NCI-H187 (cell line): Measurements from ENCODE around the gene FGD2.
"Not testable (repeated sequence)": the region's sequence is repeated elsewhere in the genome, so short reads cannot be mapped to it uniquely, and the experiment has no call there.

Experiments used
- DNase-seq, 2 experiments: peaks; one replicate each; lab custom pipeline; 2025; lab: John Stamatoyannopoulos, UW

The FGD2 gene

DNA sequence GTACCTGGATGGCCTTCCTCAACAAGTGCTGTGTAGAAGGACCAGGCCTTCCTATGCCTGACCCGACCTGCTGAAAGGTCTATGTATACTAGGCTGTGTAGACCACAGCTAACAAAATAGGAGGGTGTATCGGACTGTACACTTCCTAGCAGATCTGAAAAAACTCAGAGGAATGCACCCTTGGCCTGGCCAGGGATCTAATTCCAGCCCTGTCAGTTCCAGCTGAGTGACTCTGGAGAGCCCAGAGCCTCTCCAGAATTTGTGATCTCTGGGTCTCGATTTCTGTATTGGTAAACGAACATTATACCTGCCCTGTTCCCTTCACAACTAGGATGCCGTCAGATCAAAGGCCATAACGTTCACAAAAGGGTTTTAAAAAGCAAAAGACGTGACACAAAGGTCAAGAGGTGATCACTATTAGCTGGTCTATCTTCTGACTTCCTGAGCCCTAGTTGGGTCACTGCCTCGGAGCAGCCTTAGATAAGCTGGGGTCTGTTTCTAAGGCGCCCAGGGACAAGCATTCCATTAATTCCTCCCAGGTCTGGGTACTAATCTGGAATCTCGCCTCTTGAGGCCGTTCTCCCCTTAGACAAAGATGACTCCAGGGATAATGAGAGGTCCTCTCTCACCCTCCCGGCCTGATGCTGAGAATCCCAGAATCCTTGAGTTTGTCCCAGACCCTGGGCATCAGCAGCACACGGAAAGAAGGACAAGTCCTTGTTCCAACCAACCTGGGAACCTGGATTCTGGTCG, 33.4 kb upstream of the FGD2 start:
- DNase-seq: no peak

DNA sequence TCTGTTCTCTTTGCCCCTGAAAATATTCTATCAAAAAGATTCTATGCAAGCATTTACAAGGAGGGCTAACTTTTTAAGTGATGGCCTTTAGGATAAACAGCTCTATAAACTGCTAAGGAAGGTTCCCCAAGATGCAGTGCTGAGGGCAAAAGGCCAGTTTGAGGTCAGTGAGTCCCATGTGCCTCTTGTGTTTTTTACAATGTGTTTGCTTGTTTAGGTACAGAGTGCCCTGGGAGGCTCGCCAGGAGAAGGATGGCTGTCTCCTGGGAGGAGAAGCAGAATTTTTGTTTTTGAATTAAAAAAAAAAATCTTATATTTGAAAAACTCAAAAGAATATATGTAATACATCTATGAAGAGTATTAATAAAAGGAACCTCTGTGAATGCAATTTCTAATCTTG, 32.3 kb upstream of the FGD2 start:
- DNase-seq: no peak

DNA sequence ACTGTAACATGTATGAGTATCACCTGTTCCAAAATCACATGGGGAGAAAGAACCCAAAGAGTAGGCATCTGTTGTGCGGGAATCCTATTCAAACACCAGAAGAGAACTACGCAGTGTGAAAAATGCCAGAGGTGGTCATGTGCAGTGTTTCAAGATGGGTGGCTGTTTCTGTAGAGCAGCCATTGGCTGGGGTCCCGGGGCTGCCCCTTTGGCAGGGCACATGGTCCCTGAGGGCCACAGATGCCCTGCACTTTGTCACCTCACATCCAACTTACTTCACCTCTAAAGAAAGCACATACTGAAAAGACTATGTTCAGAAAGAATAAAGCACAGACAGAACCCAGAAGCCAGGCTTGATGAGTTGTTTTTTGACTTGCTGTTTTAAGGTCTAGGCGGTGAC, 31.8 kb upstream of the FGD2 start:
- DNase-seq: no peak

DNA sequence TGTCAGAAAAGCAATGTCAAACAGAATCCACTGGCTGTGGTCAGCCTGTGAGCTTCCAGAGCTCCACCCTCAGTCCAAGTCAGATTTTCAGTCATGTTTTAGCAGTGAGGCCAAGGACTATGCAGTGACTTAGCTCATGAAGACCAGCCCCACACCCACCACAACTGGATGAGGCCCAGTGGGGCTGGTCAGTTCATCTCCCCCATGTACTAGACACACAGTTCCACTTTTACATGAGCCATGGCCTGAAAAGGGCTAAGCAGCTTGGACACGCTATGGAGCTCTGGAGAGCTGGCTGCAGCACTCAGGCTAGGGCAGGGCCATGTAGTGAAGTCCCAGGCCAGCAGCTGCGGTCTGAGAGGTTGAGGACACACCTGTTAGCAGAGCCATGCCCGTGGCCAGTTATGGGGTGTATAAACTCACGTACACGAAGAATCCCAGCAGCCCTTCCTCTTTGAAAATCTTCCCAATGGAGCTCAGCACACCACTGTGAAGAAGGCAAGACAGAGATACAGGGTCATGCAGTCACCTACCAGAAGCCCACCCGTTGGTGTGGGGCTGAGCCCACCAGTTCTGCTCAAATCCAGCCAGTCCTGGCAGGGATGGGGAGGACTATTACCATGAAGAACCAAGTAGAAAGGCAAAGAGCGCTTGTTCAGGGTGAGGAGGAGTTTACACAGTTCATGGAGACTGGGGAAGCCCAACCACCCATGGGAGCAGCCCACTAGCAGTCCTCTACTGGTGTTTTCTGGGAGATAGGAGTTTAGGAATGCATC, 30.0 kb upstream of the FGD2 start:
- DNase-seq: no peak

DNA sequence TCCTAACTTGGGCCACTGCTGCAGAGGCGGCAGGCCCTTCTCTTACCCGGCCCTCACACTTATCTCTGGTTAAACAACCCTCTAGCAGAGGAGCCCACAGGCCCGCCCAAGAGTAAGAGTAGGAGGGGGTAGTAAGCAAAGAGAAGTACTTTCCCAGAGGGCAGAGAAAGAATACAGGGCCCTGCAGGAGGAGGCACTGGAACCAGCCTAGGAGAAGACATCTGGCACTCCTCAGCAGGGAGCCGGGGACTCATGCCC, 29.5 kb upstream of the FGD2 start:
- DNase-seq: no peak

DNA sequence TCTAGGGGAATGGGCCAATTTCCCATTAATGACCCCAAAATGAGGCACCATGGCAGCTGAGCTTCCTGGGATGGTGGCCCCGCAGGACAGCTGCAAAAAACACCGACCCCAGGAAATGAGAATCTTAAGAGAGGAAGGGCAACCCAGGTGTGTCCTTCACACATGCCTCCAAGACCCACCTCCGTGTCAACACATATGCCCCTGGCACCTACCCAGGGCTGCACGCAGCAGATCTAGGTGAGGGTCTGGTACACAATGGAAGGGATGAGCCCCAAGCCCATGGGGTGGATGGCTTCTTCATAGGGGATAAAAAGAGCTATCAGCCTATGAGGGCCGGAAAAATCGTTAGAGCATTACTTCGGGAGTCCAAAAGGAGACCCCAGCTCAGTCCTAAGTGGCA, 28.9 kb upstream of the FGD2 start:
- no peak for DNase-seq

DNA sequence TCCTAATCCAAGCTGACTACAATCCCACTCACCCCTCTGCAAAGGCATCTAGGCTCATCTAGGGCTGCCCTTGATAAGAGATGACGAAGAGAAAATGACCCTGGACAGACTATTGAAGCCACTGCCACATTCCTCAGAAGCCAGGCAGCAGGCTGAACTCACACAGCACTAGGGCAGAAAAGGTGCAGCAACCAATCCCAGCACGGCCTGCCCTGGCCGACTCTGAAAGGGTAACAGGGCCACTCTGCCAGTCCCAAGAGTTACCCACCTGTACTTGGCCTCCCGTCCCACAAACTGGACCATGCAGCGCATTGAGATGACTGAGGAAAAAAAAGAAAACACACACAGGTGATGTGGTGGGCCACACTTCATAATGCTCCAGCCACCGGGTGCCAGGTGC, 28.5 kb upstream of the FGD2 start:
- DNase-seq: no peak

DNA sequence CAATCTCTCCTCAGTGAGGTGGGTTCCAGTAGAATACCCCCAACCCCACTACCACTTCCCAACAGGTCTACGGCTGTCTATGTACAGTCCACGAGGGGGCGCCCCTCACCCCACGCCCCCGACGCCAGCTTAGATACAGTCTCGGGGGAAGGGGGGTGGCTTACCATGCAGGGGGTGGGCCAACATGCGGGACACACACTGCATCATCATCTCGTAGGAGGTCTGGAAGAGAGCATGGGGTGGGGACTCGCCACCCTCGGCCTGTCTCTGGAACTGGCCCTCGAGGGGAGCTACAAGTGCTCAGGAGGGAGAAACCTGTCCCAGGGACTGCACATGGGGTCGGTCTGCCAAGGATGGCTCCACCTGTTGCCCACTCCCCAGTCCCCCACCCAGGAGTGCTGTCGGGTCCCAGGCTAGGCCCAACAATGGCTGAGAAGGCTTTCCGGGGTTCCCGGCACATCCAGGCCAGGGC, 27.9 kb upstream of the FGD2 start:
- DNase-seq: no peak

DNA sequence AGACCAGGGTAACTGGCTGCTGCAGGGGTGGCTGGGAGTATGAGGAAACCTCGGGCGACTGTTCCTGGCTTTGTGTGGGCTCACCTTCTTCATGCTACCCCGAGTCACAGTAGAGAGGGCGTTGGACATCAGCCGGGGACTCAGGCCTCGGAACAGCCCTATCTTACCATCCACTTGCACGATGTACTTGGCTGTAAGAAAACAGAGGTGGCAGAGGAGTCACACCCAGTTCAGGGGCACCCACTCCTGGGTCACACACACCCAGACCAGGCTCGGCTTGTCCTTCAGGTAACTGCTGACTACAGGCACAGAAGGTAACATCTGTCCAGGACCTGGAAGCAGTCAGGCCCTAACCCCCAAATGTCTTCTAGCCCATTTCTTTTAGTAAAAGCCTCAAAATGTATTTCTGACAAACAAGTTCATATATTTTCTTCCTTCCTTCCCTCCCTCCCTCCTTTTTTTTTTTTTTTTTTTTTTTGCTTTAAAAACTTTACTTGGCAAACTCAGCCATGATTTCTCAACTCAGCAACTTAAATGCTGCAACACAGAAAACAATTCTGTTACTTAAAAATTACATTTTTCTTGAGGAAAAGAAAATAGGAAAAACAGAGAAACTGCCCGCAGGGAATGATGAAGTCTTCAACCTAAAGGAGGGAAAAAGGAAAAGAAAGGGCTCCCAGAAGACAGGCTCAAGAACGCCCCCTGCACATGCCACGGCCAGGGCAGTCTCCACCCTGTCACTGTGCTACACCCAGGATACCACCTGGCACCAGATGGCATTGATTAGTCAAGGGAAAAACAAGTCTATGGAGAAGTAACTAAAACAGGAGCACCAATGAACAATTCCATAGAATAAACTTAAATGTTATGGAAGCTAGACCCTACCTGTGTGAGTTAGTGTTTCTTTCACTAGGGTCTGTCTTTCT, 26.8 kb upstream of the FGD2 start:
- no peak for DNase-seq

DNA sequence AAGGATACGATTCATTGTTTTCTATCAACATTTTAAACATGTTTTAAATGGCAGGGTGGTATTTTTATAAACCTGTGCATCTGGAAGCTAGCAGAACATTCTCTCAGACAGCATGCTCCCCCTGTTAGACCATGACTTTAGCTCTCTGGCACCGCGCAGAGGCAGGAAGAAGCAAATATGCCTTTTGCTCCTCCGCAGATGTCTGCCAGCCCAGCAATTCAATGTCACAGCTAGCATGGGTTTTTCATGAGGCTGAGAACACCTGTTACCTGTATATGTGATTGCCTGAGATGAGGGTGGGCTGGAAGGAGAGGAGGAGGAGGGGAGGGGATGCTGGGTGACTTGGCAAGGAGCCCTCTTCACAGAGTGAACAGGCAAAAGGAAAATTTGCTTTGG, 26.1 kb upstream of the FGD2 start:
- DNase-seq: peak in 1 of 2 experiments; percentile 16

DNA sequence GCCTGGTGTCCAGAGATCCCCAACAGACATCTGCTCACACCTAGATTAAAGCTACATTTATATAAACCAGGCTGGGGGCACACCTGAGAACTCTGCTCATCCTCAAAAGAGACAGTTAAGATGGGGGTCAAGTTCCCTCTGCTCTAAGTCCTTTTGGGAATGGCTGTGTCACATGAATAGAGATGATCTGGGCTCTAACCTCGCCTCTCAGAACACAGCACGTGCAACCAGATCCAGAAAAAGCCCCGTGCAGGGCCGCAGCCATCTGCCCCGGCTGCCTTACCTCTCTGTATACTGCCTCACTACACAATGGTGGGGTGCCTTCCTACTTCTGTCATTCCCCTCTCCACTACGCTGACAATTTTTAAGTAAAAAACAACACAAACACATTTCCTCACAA, 25.3 kb upstream of the FGD2 start:
- no peak for DNase-seq

DNA sequence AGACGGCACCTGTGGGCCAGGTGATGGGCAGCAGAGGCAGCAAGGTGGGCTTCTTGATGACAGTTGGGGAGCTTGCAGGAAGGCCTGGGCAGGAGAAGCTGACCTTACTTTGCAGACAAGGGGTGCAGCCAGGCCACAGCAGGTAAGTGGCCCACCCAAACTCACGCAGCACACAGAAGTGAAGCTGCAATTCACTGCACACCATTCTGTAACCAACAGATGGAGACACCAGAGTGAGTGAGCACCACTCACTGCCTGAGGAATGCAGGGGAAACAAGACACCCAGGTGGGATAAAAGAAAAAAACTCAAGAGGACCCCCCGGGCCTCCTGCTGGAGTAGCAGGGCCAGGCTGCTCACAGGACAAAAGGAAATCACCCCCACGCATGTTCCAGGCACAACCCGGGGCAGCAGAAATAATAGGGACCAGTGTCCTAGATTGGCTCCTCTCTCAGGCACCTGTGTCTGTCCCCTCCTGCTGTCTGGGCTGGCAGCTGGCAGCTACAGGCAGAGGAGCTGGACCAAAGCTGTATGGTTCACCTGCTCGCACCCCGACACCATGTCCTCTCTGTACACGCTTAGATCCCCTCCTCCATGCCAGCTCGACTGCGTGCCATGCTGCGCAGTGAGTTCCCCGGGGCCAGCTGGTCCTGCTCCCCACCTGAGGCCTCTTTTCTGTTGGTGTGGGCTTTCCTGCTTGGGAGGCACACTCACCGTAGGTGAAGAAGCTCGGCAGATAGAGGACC, 24.4 kb upstream of the FGD2 start:
- no peak for DNase-seq

DNA sequence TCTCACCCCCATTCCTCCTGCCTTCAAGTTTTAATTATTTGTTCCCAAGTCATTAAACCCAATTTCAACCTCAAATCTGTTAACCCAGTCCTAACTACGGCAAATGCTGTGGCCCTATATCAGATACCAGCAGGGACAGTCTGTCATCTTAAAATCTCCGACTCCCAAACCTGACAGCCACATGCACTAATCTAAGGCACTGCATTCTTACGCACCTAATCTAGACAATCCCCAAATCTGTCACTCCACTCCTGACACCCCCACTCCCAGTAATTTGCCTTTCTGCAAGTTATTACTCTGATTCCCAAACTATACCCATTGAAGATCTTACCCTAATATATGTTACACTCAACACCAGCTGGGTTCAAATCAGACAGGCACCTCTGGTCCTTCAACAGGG, 21.9 kb upstream of the FGD2 start:
- no peak for DNase-seq

DNA sequence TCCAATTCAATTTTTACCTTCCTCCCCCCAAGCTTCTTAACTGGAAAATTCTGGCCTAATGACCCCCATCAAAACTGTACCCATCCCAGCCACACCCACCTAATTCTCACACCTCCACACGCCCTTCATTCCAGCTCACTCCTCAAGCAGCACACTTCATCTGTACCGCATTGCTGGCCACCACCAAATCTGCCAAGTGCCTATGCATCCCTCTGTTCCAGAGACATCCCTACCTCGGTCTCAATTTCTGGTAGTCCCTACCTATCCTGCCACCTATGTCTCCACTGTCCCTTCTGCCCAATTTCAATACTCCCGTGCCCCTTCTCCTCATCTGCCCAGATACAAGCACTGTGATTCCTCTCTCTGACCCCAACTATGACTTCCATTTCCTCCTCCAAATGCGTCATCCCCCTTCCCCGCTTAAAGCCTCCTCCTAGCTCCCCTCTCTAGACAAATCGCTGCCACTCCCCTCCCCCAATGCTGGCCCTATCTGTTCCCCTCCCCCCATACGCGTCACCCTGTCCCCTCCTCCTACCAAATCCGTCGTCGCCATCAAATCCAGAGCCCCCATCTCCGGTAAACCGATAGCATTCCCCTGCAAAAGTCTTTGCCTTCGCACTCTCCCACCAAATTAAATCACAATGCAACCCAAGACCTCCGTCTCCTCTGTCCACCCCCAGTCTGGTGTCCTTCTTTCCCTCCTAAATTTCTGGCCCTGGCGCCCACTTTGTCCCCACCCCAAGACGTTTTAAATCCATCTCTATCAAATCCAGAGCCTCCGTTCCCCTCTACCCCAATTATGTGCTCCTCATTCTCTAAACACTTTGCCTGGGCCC, 20.7 kb upstream of the FGD2 start:
- no peak for DNase-seq

DNA sequence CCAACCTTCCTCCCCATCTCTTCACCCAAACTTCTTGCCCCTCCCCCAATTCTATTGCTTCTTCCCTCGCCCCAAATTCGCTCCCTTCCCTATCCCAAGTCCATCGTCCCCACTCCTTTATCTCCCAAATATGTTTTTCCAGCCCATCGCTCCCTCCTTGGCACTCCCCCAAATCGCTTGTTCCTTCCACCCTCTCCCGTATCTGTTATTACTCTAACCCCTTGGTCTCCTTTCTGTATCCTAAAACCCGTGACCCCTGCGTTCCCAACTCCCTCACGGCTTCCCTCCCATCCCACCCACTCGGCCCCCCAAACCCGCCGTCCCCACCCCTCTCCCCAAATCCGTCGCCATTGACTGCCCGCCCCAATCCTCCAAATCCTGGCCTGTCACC, 20.0 kb upstream of the FGD2 start:
- no peak for DNase-seq

DNA sequence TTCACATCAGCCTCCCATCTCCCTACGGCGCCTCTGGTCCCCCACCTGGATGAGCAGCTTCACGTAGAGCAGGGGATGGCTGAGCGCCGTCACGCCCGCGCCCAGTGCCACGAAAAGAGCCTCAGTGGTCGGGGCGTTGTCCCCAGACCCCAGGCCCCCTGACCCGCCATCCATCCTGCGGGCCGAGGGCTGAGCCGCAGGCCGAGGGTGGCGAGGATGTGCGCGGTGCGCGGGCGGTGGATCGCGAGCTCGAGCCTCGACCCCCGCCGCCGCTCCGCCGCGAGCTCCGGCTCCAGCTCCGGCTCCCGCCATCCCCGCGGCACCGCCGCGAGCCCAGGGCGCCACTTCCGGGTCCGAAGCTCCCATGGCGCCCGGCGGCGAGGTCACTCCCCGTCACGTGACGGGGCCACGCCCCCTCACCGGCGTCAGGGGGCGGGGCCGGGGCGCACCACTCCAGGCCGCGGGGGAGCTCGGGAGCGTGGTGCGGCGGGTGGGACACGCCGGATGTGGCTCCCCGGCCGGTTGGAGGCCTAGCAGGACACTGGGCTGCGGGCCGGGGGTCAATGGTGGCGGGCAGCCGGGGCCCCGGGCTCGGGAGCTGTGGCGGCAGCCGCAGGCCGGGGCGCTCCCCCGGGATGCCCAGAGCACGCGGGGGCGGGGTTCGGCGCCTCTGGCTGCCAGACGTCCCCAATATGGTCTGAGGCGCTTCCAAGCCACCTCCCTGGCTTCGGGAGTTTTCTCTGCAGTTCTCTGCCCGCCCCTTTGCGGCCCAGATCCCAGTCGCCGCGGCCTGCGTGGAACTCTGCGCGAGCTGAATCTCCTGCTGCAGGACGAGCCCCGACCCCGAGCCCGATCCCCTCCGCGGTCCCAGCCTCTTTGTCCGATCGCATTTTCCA, 19.4 kb upstream of the FGD2 start, which contains the start of gene MTCH1:
Gene MTCH1 (minus strand): TSS at position 389 of the 896 bp plus-strand sequence. CDS start 23 bp downstream, at position 366.
- peak; percentile 71 to 90 for DNase-seq

DNA sequence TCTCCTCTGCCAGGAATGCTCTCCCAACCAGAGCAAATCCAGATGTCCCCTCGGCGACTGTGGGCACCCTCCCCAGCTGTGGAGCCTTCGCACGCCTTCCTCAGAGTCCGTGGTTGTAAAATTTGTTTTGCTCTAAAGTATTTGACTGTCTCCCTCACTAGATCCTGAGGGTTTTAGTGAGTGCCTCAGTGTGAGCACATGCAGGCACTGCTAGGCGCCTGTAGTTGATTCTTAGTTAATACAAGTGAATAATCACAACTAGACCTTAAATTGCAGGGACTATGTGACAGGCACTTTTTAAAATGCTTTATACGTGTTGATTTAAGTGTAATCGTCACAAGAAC, 18.8 kb upstream of the FGD2 start:
- DNase-seq: no peak

DNA sequence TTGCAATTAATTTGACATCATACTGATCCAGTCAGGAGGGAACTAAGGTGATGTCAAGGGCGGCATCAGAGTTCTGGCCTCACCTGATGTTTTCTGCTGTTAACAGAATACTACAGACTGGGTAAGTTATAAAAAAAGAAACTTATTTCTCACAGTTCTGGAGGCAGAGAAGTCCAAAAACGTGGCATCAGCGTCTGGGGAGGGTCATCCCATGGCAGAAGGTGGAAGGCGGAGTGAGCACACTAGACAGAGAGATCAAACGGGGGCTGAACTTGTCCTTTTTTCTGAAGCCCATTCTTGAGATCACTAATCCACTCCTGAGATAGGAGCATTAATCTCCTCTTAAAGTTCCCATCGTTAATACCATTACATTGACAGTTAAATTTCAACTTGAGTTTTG, 16.2 kb upstream of the FGD2 start:
- DNase-seq: no peak

DNA sequence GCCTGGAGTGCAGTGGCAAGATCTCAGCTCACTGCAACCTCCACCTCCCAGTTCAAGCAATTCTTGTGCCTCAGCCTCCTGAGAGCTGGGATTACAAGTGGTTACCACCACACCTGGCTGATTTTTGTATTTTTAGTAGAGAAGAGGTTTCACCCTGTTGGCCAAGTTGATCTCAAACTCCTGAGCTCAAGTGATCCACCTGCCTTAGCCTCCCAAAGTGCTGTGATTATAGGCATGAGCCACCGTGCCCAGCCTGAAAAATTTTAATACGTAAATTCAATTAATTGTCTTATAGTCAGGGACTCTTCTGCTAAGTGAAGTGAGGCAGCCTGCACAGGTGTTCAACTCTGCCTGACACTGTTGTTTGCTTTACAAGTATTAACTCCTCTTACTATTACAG, 15.1 kb upstream of the FGD2 start:
- DNase-seq: not testable (repeated sequence)
